ENCODE data around the gene STAG1. TPM values are rescaled to one million over a fixed set of nuclear protein-coding genes. Genes with fewer than 3 reads are reported as not detected.
"Not testable (repeated sequence)": the region's sequence is repeated elsewhere in the genome, so short reads cannot be mapped to it uniquely, and the experiment has no call there.

Gene STAG1
- polyA plus RNA-seq, 3 donors = 7.2 to 10.0 (median 7.5) TPM

DNA sequence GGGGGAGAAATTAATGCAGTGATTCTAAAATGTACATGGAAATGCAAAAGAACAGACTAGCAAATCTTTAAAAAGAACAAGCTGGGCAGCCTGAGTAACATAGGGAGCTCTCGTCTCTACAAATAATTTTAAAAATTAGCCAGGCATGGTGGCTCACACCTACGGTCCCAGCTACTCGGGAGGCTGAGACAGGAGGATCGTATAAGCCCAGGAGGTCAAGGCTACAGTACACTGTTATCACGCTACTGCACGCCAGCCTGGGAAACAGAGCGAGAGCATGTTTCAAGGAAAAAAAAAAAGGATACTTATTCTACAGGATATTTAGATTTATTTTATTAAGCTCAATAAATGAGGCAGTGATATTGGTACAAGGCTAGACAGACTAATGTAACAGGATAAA is 40.9 kb downstream of the STAG1 start:
- Histone ChIP-seq H3K4me3 (replicated peaks in 1 of 3; ENCODE audit: low read depth in 2 of 3, low read length in 3 of 3) (no peak overlapping the region), H3K4me2 (replicated peaks; ENCODE audit: extremely low read depth, low read length, poor library complexity, severe bottlenecking) (no peak overlapping the region), H3K9ac (ENCODE audit: insufficient read depth, low read length, poor library complexity, severe bottlenecking) (no peak overlapping the region), H3K27ac (ENCODE audit: low read depth in 1 of 2, low read length in 2 of 2) (no peak overlapping the region), H3K36me3 (replicated peaks in 1 of 2; ENCODE audit: control insufficient read depth in 1 of 2, insufficient read depth in 2 of 2, low read length in 2 of 2) (no peaks in the 10 kb centered on the region), H3K79me2 (ENCODE audit: insufficient read depth, low read length) (peaks cover 74% of the 10 kb centered on the region), H3K27me3 (ENCODE audit: control insufficient read depth in 2 of 2, insufficient read depth in 2 of 2, low read length in 2 of 2) (no peaks in the 10 kb centered on the region), H4K20me1 (ENCODE audit: insufficient read depth, low read length) (no peaks in the 10 kb centered on the region), H2AFZ (ENCODE audit: insufficient read depth, low read depth, low read length, poor library complexity, severe bottlenecking) (no peak overlapping the region), H3K9me3 (replicated peaks in 1 of 2; ENCODE audit: control insufficient read depth in 1 of 2, insufficient read depth in 1 of 2, low read length in 2 of 2) (no peaks in the 10 kb centered on the region), H3K4me1 (ENCODE audit: control insufficient read depth in 1 of 2, insufficient read depth in 2 of 2, low read length in 2 of 2) (peaks cover 51 to 63% of the 10 kb centered on the region in 2 donors)
- peaks cover 41% of the 10 kb centered on the region for H3K4me1 Mint-ChIP-seq
- H3K4me3 Mint-ChIP-seq = no peak overlapping the region
- no peaks in the 10 kb centered on the region for H3K9me3 Mint-ChIP-seq
- WGBS (ENCODE audit: insufficient coverage) = 100% methylated on average over 3 of the region's 7 CpGs
- TF ChIP-seq CTCF (IDR thresholded peaks at IDR 0.05) = no peak
- H3K27me3 Mint-ChIP-seq (ENCODE audit: low read depth in 3 of 3) = no peaks in the 10 kb centered on the region
- no peak for DNase-seq
- H3K27ac Mint-ChIP-seq = peak overlapping the region in 2 of 7 donors; percentile 15 to 50
- peaks cover 4 to 8% of the 10 kb centered on the region in 2 donors for H3K36me3 Mint-ChIP-seq
- intact Hi-C loops (cut with micrococcal nuclease) = no loop called here

GRCh38 chr3:136709775-136710174 is 42.4 kb downstream of the STAG1 start:
- WGBS (ENCODE audit: insufficient coverage) = 80% methylated on average over 1 of the region's 1 CpG
- H3K9me3 Mint-ChIP-seq; H3K4me3 ChIP-seq (replicated peaks in 1 of 3; ENCODE audit: low read depth in 2 of 3, low read length in 3 of 3); H3K4me2 ChIP-seq (replicated peaks; ENCODE audit: extremely low read depth, low read length, poor library complexity, severe bottlenecking); H3K27me3 Mint-ChIP-seq (ENCODE audit: low read depth in 3 of 3); H3K36me3 ChIP-seq (replicated peaks in 1 of 2; ENCODE audit: control insufficient read depth in 1 of 2, insufficient read depth in 2 of 2, low read length in 2 of 2); H3K9ac ChIP-seq (ENCODE audit: insufficient read depth, low read length, poor library complexity, severe bottlenecking); H3K9me3 ChIP-seq (replicated peaks in 1 of 2; ENCODE audit: control insufficient read depth in 1 of 2, insufficient read depth in 1 of 2, low read length in 2 of 2); intact Hi-C loops (cut with micrococcal nuclease); H3K4me3 Mint-ChIP-seq; H4K20me1 ChIP-seq (ENCODE audit: insufficient read depth, low read length); DNase-seq; H3K36me3 Mint-ChIP-seq; H2AFZ ChIP-seq (ENCODE audit: insufficient read depth, low read depth, low read length, poor library complexity, severe bottlenecking); H3K27me3 ChIP-seq (ENCODE audit: control insufficient read depth in 2 of 2, insufficient read depth in 2 of 2, low read length in 2 of 2): not testable (repeated sequence)
- Histone ChIP-seq H3K79me2 (ENCODE audit: insufficient read depth, low read length) (peaks cover 75% of the 10 kb centered on the region), H3K4me1 (ENCODE audit: control insufficient read depth in 1 of 2, insufficient read depth in 2 of 2, low read length in 2 of 2) (peaks cover 45 to 57% of the 10 kb centered on the region in 2 donors), H3K27ac (ENCODE audit: low read depth in 1 of 2, low read length in 2 of 2) (peak overlapping the region; percentile 77 to 81)
- H3K4me1 Mint-ChIP-seq = peaks cover 41% of the 10 kb centered on the region
- H3K27ac Mint-ChIP-seq = peak overlapping the region in 4 of 7 donors; percentile 37 to 94 (median 84)

All from CD14-positive monocyte (primary cell).